A549 (cell line): ENCODE results near the gene FRS3.

Experiments used
- BHLHE40 ChIP-seq: IDR thresholded peaks from 2 replicates; pipeline ENCODE4 v1.6.1; 2012; ENCODE audit warnings: low read depth, low read length, inconsistent platforms
- EP300 ChIP-seq, 2 experiments: fragments of >200 bp; sonication (Bioruptor Twin); formaldehyde crosslinking; IDR thresholded peaks; 2 replicates in 1 of 2; 3 replicates in 1 of 2; pipeline ENCODE4 v1.6.1; 2016 to 2017
- FOSL2 ChIP-seq, 2 experiments: fragments of 450-650 bp in 1 of 2; fragments of >200 bp in 1 of 2; sonication (Bioruptor Twin) in 1 of 2; formaldehyde crosslinking; IDR thresholded peaks; 2 replicates each; pipeline versions ENCODE4 v1.5.0 to v1.6.1; 2016 to 2020; ENCODE audit warnings: mild to moderate bottlenecking in 1 of 2, moderate library complexity in 1 of 2
- HOXA7 ChIP-seq: fragments of 250-450 bp; sonication (Bioruptor Pico); IDR thresholded peaks from 2 replicates; pipeline ENCODE4 v1.5.0; 2020; ENCODE audit warnings: mild to moderate bottlenecking, moderate library complexity
- NPAS2 ChIP-seq: fragments of 250-450 bp; sonication (Bioruptor Pico); IDR thresholded peaks from 2 replicates; pipeline ENCODE4 v1.8.0; 2022; ENCODE audit warnings: mild to moderate bottlenecking, moderate library complexity, borderline replicate concordance
- NR3C1 ChIP-seq: fragments of >200 bp; sonication (Bioruptor Twin); formaldehyde crosslinking; IDR thresholded peaks from 3 replicates; pipeline ENCODE4 v1.6.1; 2017
- POLR2A ChIP-seq: IDR thresholded peaks from 2 replicates; pipeline ENCODE4 v1.6.1; 2012; ENCODE audit warnings: mild to moderate bottlenecking, low read length
- RNF2 ChIP-seq: fragments of 200-600 bp; sonication (generic); IDR thresholded peaks from 2 replicates; pipeline ENCODE4 v1.6.1; 2016; ENCODE audit warnings: low read depth, mild to moderate bottlenecking, antibody characterized with exemption, moderate library complexity, borderline replicate concordance
- SREBF2 ChIP-seq: fragments of 450-650 bp; IDR thresholded peaks from 2 replicates; pipeline ENCODE4 v1.6.1; 2014; ENCODE audit warnings: mild to moderate bottlenecking, moderate library complexity
- TF ChIP-seq, protein P1 (sequence below): IDR thresholded peaks from 2 replicates; pipeline ENCODE4 v1.6.1; 2012
- TF ChIP-seq, protein P2 (sequence below): fragments of >200 bp; sonication (Bioruptor Twin); formaldehyde crosslinking; IDR thresholded peaks from 3 replicates; pipeline ENCODE4 v1.5.1; 2016
- TF ChIP-seq, protein P3 (sequence below): fragments of >200 bp; sonication (Bioruptor Twin); formaldehyde crosslinking; IDR thresholded peaks from 2 replicates; pipeline ENCODE4 v1.6.1; 2016
- TF ChIP-seq, protein P4 (sequence below): fragments of 450-650 bp; IDR thresholded peaks from 2 replicates; pipeline ENCODE4 v1.6.1; 2014; ENCODE audit warnings: antibody characterized with exemption

DNA sequence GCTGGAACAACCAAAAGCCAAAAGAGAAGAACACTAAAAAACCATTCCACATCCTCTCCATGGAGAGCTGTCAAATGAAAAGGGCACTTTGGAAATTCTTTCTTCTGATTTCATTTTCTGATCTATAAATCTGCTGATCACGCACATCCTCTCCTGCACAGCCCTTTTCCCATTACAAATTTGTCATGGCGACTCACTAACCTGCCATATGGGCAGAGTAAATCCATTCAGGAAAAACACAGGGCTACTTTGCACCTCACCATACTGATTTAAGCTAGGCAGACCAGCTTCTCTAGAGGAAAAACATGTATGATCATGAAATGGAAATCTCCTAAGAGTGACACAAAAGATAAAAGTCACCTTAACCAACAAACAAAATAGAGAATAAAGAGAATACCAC, 33.8 kb upstream of the FRS3 start:
- TF ChIP-seq, protein P1, sequence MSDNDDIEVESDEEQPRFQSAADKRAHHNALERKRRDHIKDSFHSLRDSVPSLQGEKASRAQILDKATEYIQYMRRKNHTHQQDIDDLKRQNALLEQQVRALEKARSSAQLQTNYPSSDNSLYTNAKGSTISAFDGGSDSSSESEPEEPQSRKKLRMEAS: no peak
- TF ChIP-seq FOSL2 (IDR thresholded peaks at IDR 0.05) (no peak), FOSL2 (CRISPR knock-in tag; IDR thresholded peaks at IDR 0.05) (no peak), BHLHE40 (no peak), HOXA7 (CRISPR knock-in tag) (no peak), SREBF2 (no peak), NPAS2 (no peak), NR3C1 (no peak), POLR2A (no peak), EP300 (IDR thresholded peaks at IDR 0.05) (no peak), RNF2 (no peak)
- TF ChIP-seq, protein P2, sequence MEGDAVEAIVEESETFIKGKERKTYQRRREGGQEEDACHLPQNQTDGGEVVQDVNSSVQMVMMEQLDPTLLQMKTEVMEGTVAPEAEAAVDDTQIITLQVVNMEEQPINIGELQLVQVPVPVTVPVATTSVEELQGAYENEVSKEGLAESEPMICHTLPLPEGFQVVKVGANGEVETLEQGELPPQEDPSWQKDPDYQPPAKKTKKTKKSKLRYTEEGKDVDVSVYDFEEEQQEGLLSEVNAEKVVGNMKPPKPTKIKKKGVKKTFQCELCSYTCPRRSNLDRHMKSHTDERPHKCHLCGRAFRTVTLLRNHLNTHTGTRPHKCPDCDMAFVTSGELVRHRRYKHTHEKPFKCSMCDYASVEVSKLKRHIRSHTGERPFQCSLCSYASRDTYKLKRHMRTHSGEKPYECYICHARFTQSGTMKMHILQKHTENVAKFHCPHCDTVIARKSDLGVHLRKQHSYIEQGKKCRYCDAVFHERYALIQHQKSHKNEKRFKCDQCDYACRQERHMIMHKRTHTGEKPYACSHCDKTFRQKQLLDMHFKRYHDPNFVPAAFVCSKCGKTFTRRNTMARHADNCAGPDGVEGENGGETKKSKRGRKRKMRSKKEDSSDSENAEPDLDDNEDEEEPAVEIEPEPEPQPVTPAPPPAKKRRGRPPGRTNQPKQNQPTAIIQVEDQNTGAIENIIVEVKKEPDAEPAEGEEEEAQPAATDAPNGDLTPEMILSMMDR: no peak
- TF ChIP-seq, protein P3, sequence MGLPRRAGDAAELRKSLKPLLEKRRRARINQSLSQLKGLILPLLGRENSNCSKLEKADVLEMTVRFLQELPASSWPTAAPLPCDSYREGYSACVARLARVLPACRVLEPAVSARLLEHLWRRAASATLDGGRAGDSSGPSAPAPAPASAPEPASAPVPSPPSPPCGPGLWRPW: no peak
- TF ChIP-seq, protein P4, sequence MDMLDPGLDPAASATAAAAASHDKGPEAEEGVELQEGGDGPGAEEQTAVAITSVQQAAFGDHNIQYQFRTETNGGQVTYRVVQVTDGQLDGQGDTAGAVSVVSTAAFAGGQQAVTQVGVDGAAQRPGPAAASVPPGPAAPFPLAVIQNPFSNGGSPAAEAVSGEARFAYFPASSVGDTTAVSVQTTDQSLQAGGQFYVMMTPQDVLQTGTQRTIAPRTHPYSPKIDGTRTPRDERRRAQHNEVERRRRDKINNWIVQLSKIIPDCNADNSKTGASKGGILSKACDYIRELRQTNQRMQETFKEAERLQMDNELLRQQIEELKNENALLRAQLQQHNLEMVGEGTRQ: no peak
